SK-N-SH (cell line): ENCODE data around the gene ZNF236. TPM values are rescaled to one million over a fixed set of nuclear protein-coding genes. Genes with fewer than 3 reads are reported as not detected.

ENCODE experiments used
- CTCF ChIA-PET: fragments of 300-600, 350-600 bp; formaldehyde crosslinking; extraction: SDS; loops from one replicate; lab custom pipeline; 2021; lab: Yijun Ruan, JAX
- POLR2A ChIA-PET: fragments of 350-600 bp; sonication (Branson Sonifier 250); formaldehyde crosslinking; extraction: SDS; loops from one replicate; lab custom pipeline; 2020; ENCODE audit warnings: antibody characterized with exemption, inconsistent platforms; lab: Yijun Ruan, JAX
- DNase-seq: peaks from one replicate; pipeline ENCODE4 v3.0.0; 2012
- H2AFZ ChIP-seq: fragments of 200-600 bp; sonication (generic); 2 replicates; pipeline ENCODE4 v1.8.1; 2016; ENCODE audit warnings: antibody characterized with exemption, mild to moderate bottlenecking, low read depth
- H3F3A ChIP-seq: fragments of 200-600 bp; sonication (generic); replicated peaks from 2 replicates; pipeline ENCODE3; 2016; ENCODE audit warnings: antibody characterized with exemption, mild to moderate bottlenecking; ENCODE audit not compliant: insufficient read depth
- H3K27ac ChIP-seq, 2 experiments: fragments of 200-500 bp in 1 of 2; fragments of 200-600 bp in 1 of 2; sonication (Bioruptor generic) in 1 of 2; sonication (generic), shearing (Covaris generic) in 1 of 2; 2 replicates each; pipeline versions ENCODE4 v1.5.1 to v1.6.1; 2014 to 2016; ENCODE audit warnings: low read depth in 2 of 2, inconsistent platforms in 1 of 2, low read length in 1 of 2, mild to moderate bottlenecking in 1 of 2, mixed read lengths in 1 of 2
- H3K27me3 ChIP-seq: fragments of 200-600 bp; sonication (generic), shearing (Covaris generic); 2 replicates; pipeline ENCODE4 v1.6.1; 2016; ENCODE audit warnings: mixed run types; ENCODE audit not compliant: insufficient read depth
- H3K36me3 ChIP-seq, 2 experiments: fragments of 200-500 bp in 1 of 2; fragments of 200-600 bp in 1 of 2; sonication (Bioruptor generic) in 1 of 2; sonication (generic) in 1 of 2; replicated peaks in 1 of 2; 2 replicates each; pipeline versions ENCODE3 to v1.5.1; 2014 to 2016; ENCODE audit warnings: low read length in 1 of 2, mild to moderate bottlenecking in 1 of 2; ENCODE audit not compliant: insufficient read depth in 2 of 2, control insufficient read depth in 1 of 2
- H3K4me1 ChIP-seq, 2 experiments: fragments of 200-500 bp in 1 of 2; fragments of 200-600 bp in 1 of 2; sonication (Bioruptor generic) in 1 of 2; sonication (generic), shearing (Covaris generic) in 1 of 2; 2 replicates each; pipeline versions ENCODE4 v1.5.1 to v1.6.1; 2014 to 2016; ENCODE audit warnings: low read depth in 1 of 2, low read length in 1 of 2, mixed run types in 1 of 2; ENCODE audit not compliant: insufficient read depth in 2 of 2, control insufficient read depth in 1 of 2
- H3K4me2 ChIP-seq: fragments of 200-600 bp; sonication (generic), shearing (Covaris generic); 2 replicates; pipeline ENCODE4 v1.6.1; 2017; ENCODE audit warnings: mixed run types
- H3K4me3 ChIP-seq, 2 experiments: fragments of 200-500 bp in 1 of 2; fragments of 200-600 bp in 1 of 2; sonication (Bioruptor generic) in 1 of 2; sonication (generic), shearing (Covaris generic) in 1 of 2; 2 replicates each; pipeline versions ENCODE4 v1.5.1 to v1.8.1; 2014 to 2016; ENCODE audit warnings: low read depth in 2 of 2, inconsistent platforms in 1 of 2, low read length in 1 of 2, mild to moderate bottlenecking in 1 of 2, mixed read lengths in 1 of 2, moderate library complexity in 1 of 2
- H3K79me2 ChIP-seq: fragments of 200-600 bp; sonication (generic); 2 replicates; pipeline ENCODE4 v1.8.1; 2017; ENCODE audit warnings: mild to moderate bottlenecking; ENCODE audit not compliant: insufficient read depth
- H3K9ac ChIP-seq: fragments of 200-600 bp; sonication (generic); 2 replicates; pipeline ENCODE4 v1.6.1; 2017; ENCODE audit warnings: mixed run types
- H3K9me2 ChIP-seq: fragments of 200-600 bp; sonication (generic); 2 replicates; pipeline ENCODE4 v1.6.1; 2017; ENCODE audit warnings: mixed run types
- H3K9me3 ChIP-seq: fragments of 200-600 bp; sonication (generic); 2 replicates; pipeline ENCODE4 v1.6.1; 2017; ENCODE audit warnings: mixed run types, mild to moderate bottlenecking, moderate library complexity
- H4K20me1 ChIP-seq: fragments of 200-600 bp; sonication (generic); 2 replicates; pipeline ENCODE4 v1.6.1; 2017; ENCODE audit warnings: mild to moderate bottlenecking, mixed run types; ENCODE audit not compliant: insufficient read depth
- FOXJ3 ChIP-seq: sonication (generic); formaldehyde crosslinking; IDR thresholded peaks from 2 replicates; pipeline ENCODE4 v1.5.1; 2020; ENCODE audit warnings: mild to moderate bottlenecking, missing genetic modification reagents
- GATA2 ChIP-seq: sonication (generic); formaldehyde crosslinking; IDR thresholded peaks from 2 replicates; pipeline ENCODE4 v1.5.0; 2020; ENCODE audit warnings: mild to moderate bottlenecking, missing genetic modification reagents
- MAX ChIP-seq: IDR thresholded peaks from 2 replicates; pipeline ENCODE4 v1.4.0; 2012; ENCODE audit warnings: low read depth
- MEF2A ChIP-seq: IDR thresholded peaks from 2 replicates; pipeline ENCODE4 v1.4.0; 2012; ENCODE audit warnings: low read depth, borderline replicate concordance
- NFIC ChIP-seq: IDR thresholded peaks from 2 replicates; pipeline ENCODE4 v1.4.0; 2012; ENCODE audit warnings: borderline replicate concordance
- NRF1 ChIP-seq: IDR thresholded peaks from 2 replicates; pipeline ENCODE4 v1.6.1; 2012; ENCODE audit warnings: low read depth, mild to moderate bottlenecking, low read length
- PBX3 ChIP-seq: IDR thresholded peaks from 2 replicates; pipeline ENCODE4; 2012
- POLR2AphosphoS5 ChIP-seq: IDR thresholded peaks from 2 replicates; pipeline ENCODE4 v1.6.1; 2012; ENCODE audit warnings: low read depth, low read length
- RAD21 ChIP-seq: IDR thresholded peaks from 2 replicates; pipeline ENCODE4 v1.6.1; 2012; ENCODE audit warnings: mild to moderate bottlenecking, low read length
- REST ChIP-seq: IDR thresholded peaks from 2 replicates; pipeline ENCODE4 v1.6.1; 2012; ENCODE audit warnings: mild to moderate bottlenecking, low read depth, low read length, moderate library complexity
- RFX5 ChIP-seq: IDR thresholded peaks from 2 replicates; pipeline ENCODE4 v1.6.1; 2012; ENCODE audit warnings: mild to moderate bottlenecking, improper control_type of control experiment, low read length
- RXRA ChIP-seq: IDR thresholded peaks from 2 replicates; pipeline ENCODE4 v1.4.0; 2012; ENCODE audit warnings: low read depth, mild to moderate bottlenecking, borderline replicate concordance
- TAF1 ChIP-seq: IDR thresholded peaks from 2 replicates; pipeline ENCODE4 v1.6.1; 2012; ENCODE audit warnings: low read depth, mild to moderate bottlenecking, low read length, moderate library complexity, borderline replicate concordance
- TCF12 ChIP-seq: IDR thresholded peaks from 2 replicates; pipeline ENCODE4 v1.4.0; 2012
- USF2 ChIP-seq: fragments of 150-350 bp; IDR thresholded peaks from 2 replicates; pipeline ENCODE4 v1.6.1; 2017; ENCODE audit warnings: antibody characterized with exemption, low read length, low read depth, borderline replicate concordance
- WGBS: methylation state at CpG from one replicate; pipeline ENCODE4 v1.1.6; 2017; ENCODE audit warnings: low lambda C conversion rate; 5-methylcytosine and 5-hydroxymethylcytosine counted together
- polyA plus RNA-seq, 3 experiments: library from polyadenylated mRNA; depleted of rRNA; stranded (reverse); fragments of >200 nt; gene quantifications; 2 replicates each; pipeline ENCODE4 v1.2.3, GENCODE V29; 2012

ZNF236 gene
- polyA plus RNA-seq, 1 of the 3 experiments (the other 2 are of a cell fraction): 4.2 TPM

- TF ChIP-seq MEF2A (no peak), USF2 (no peak), FOXJ3 (CRISPR knock-in tag) (no peak), PBX3 (no peak), POLR2AphosphoS5 (no peak), REST (no peak), RFX5 (no peak), RAD21 (no peak), RXRA (no peak), GATA2 (CRISPR knock-in tag) (no peak), MAX (no peak), NRF1 (no peak), TAF1 (no peak), NFIC (no peak), TCF12 (no peak)
- Histone ChIP-seq H4K20me1 (no peaks in the 10 kb centered on the region), H3K79me2 (no peaks in the 10 kb centered on the region), H3K4me1 (peaks cover 0 to 4% of the 10 kb centered on the region in 2 experiments; a peak in 1 of 4 replicates), H3K4me3 (no peak overlapping the region), H2AFZ (no peak overlapping the region), H3K36me3 (peaks cover 16 to 34% of the 10 kb centered on the region in 2 experiments), H3K4me2 (no peak overlapping the region), H3K9me3 (no peaks in the 10 kb centered on the region), H3K27ac (no peak overlapping the region), H3K9ac (no peak overlapping the region), H3K9me2 (no peaks in the 10 kb centered on the region), H3K27me3 (no peaks in the 10 kb centered on the region), H3F3A (no peaks in the 10 kb centered on the region)
- no peak for DNase-seq
- 87% methylated on average over 6 of the region's 8 CpGs for WGBS
- ChIA-PET POLR2A (interaction anchor here (1.5 kb wide), 1 partner anchor 10 kb away, joined by 3 read pairs; no protein-coding TSS in a partner anchor), CTCF (interaction anchor here (0.6 to 1.1 kb wide), 4 partner anchors 10 to 85 kb away, joined by 3 to 11 read pairs (median 4); no protein-coding TSS in a partner anchor)
Observed at GRCh38 chr18:76948345-76948744, 126.0 kb downstream of the ZNF236 start.
